Measurements from ENCODE around the gene CDH4. TPM values are rescaled to one million over a fixed set of nuclear protein-coding genes. Genes with fewer than 3 reads are reported as not detected.

Gene CDH4
- total and polyA plus RNA-seq, 2 donors from 2014 or later: 1.1 TPM; not detected in 1

DNA sequence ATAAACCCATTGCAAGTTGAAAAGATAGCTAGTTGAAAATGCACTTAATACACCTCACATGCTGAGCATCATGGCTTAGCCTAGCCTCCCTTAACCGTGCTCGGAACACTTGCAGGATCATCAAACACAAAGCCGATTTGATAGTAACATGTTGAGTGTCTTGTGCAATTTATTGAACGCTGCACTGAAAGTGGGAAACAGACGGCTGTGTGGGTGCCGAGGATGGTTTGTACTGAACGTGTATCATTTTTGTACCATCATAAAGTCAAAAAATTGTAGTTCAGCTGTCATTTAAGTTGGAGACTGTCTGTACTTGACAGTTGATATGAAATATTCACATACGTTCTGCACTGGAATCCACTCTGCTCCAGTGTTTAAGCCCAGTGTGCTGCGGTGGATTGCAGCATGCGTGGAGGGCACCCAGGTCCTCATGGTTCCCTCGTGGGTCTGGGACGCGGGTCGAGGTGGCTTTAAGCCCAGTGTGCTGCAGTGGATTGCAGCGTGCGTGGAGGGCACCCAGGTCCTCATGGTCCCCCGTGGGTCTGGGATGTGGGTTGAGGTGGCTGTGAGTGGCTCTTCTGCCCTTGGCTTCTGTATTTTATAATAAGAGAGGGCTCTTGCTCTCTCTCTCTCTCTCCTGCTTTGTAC is 77.0 kb downstream of the CDH4 start:
- DNase-seq (peak in 1 of 5 donors; percentile 63), FAIRE-seq (no peak)
- H3K36me3 ChIP-seq (ENCODE audit: control insufficient read depth in 2 of 3, insufficient read depth in 3 of 3, low read length in 3 of 3): no peaks in the 10 kb centered on the region
- no peaks in the 10 kb centered on the region for H3K4me1 ChIP-seq (ENCODE audit: control insufficient read depth in 2 of 3, insufficient read depth in 2 of 3, low read depth in 1 of 3, low read length in 3 of 3)
- intact Hi-C loops (cut with DNase I): no loop called here
- no peaks in the 10 kb centered on the region for H3K9me3 ChIP-seq (ENCODE audit: control insufficient read depth in 2 of 3, insufficient read depth in 1 of 3, low read length in 3 of 3)
- TF ChIP-seq, protein P1, sequence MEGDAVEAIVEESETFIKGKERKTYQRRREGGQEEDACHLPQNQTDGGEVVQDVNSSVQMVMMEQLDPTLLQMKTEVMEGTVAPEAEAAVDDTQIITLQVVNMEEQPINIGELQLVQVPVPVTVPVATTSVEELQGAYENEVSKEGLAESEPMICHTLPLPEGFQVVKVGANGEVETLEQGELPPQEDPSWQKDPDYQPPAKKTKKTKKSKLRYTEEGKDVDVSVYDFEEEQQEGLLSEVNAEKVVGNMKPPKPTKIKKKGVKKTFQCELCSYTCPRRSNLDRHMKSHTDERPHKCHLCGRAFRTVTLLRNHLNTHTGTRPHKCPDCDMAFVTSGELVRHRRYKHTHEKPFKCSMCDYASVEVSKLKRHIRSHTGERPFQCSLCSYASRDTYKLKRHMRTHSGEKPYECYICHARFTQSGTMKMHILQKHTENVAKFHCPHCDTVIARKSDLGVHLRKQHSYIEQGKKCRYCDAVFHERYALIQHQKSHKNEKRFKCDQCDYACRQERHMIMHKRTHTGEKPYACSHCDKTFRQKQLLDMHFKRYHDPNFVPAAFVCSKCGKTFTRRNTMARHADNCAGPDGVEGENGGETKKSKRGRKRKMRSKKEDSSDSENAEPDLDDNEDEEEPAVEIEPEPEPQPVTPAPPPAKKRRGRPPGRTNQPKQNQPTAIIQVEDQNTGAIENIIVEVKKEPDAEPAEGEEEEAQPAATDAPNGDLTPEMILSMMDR (IDR thresholded peaks at IDR 0.05; ENCODE audit: borderline replicate concordance, extremely low read depth, insufficient read depth): no peak
- H3K4me3 ChIP-seq (ENCODE audit: low read length in 3 of 3): no peak overlapping the region
- H3K27me3 ChIP-seq (ENCODE audit: control insufficient read depth, insufficient read depth, low read length): no peaks in the 10 kb centered on the region
- H3K9ac ChIP-seq (ENCODE audit: low read length in 3 of 3): no peak overlapping the region
- no peak overlapping the region for H3K27ac ChIP-seq (ENCODE audit: low read depth in 2 of 2, low read length in 2 of 2)

DNA sequence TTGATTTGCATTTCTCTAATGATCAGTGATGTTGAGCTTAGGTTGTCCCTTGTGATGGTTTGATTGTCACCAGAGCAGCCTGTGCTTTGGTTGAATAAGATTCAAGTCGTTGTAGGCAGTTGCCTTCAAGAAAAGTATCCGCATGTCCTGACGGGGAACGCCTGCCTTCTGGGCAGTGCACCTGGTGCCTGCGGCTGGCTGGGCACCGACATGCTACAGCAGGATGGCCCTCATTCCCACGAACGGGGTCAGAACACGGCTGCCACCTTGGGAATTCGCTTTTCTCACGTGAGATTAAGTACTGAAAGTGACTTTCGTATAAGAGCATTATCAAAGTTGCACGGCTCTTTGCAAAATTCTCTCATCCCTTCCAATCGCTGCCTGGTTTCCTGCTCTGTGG is 78.4 kb downstream of the CDH4 start:
- no peak overlapping the region for H3K9ac ChIP-seq (ENCODE audit: low read length in 3 of 3)
- no peaks in the 10 kb centered on the region for H3K9me3 ChIP-seq (ENCODE audit: control insufficient read depth in 2 of 3, insufficient read depth in 1 of 3, low read length in 3 of 3)
- no peaks in the 10 kb centered on the region for H3K4me1 ChIP-seq (ENCODE audit: control insufficient read depth in 2 of 3, insufficient read depth in 2 of 3, low read depth in 1 of 3, low read length in 3 of 3)
- H3K4me3 ChIP-seq (ENCODE audit: low read length in 3 of 3): no peak overlapping the region
- FAIRE-seq (no peak), DNase-seq (no peak)
- no peaks in the 10 kb centered on the region for H3K27me3 ChIP-seq (ENCODE audit: control insufficient read depth, insufficient read depth, low read length)
- H3K27ac ChIP-seq (ENCODE audit: low read depth in 2 of 2, low read length in 2 of 2): no peak overlapping the region
- intact Hi-C loops (cut with DNase I): no loop called here
- TF ChIP-seq, protein P1 (IDR thresholded peaks at IDR 0.05; ENCODE audit: borderline replicate concordance, extremely low read depth, insufficient read depth): no peak
- H3K36me3 ChIP-seq (ENCODE audit: control insufficient read depth in 2 of 3, insufficient read depth in 3 of 3, low read length in 3 of 3): no peaks in the 10 kb centered on the region

DNA sequence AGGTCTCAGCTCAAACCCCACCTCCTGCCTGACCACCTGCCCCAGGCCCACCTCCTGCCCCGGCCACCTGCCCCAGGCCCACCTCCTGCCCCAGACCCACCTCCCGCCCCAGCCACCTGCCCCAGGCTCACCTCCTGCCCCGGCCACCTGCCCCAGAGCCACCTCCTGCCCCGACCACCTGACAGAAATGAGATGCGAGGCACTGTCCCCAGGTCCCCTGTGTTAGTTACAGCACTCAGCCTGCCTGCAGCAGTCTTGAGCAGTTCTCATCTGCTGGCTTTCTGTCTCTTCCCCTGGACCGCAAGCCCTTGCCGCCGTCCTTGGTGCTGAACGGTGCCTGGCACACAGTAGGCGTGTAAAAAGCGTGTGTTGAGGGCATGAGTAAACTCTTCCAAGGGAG is 79.5 kb downstream of the CDH4 start:
- H3K4me1 ChIP-seq (ENCODE audit: control insufficient read depth in 2 of 3, insufficient read depth in 2 of 3, low read depth in 1 of 3, low read length in 3 of 3): no peaks in the 10 kb centered on the region
- FAIRE-seq (no peak), DNase-seq (peak in 2 of 5 donors; percentile 62 to 82)
- H3K27me3 ChIP-seq (ENCODE audit: control insufficient read depth, insufficient read depth, low read length): no peaks in the 10 kb centered on the region
- no peaks in the 10 kb centered on the region for H3K36me3 ChIP-seq (ENCODE audit: control insufficient read depth in 2 of 3, insufficient read depth in 3 of 3, low read length in 3 of 3)
- no peak overlapping the region for H3K9ac ChIP-seq (ENCODE audit: low read length in 3 of 3)
- H3K27ac ChIP-seq (ENCODE audit: low read depth in 2 of 2, low read length in 2 of 2): no peak overlapping the region
- intact Hi-C loops (cut with DNase I): no loop called here
- H3K4me3 ChIP-seq (ENCODE audit: low read length in 3 of 3): no peak overlapping the region
- no peaks in the 10 kb centered on the region for H3K9me3 ChIP-seq (ENCODE audit: control insufficient read depth in 2 of 3, insufficient read depth in 1 of 3, low read length in 3 of 3)
- TF ChIP-seq, protein P1 (IDR thresholded peaks at IDR 0.05; ENCODE audit: borderline replicate concordance, extremely low read depth, insufficient read depth): no peak

Measured in kidney (tissue), 14 donors.